Small intestine (tissue), 7 donors: Measurements from ENCODE around the gene WBP2. TPM values are rescaled to one million over a fixed set of nuclear protein-coding genes. Genes with fewer than 3 reads are reported as not detected.

Source experiments
- DNase-seq, 2 donors: peaks; one replicate each; pipeline versions ENCODE4 v3.0.0 to v3.0.0-alpha.2; 2013
- FAIRE-seq: peaks from 2 replicates; lab custom pipeline; 2012; peaks lifted over from hg19 to GRCh38; lab: Jason Lieb, UNC
- H3K27ac ChIP-seq, 3 donors: one replicate each; pipeline ENCODE4 v1.5.1; 2013; ENCODE audit warnings: low read length in 2 of 3, mild to moderate bottlenecking in 2 of 3, control low read depth in 1 of 3, inconsistent platforms in 1 of 3, low read depth in 1 of 3, moderate library complexity in 1 of 3
- H3K27me3 ChIP-seq, 3 donors: one replicate each; pipeline ENCODE4 v1.6.1; 2013; ENCODE audit warnings: low read length in 3 of 3, inconsistent platforms in 1 of 3; ENCODE audit not compliant: control insufficient read depth in 3 of 3, insufficient read depth in 3 of 3
- H3K36me3 ChIP-seq, 3 donors: one replicate each; pipeline ENCODE4 v1.6.1; 2013; ENCODE audit warnings: low read length in 3 of 3, inconsistent platforms in 1 of 3, low read depth in 1 of 3, mild to moderate bottlenecking in 1 of 3, moderate library complexity in 1 of 3; ENCODE audit not compliant: control insufficient read depth in 3 of 3, insufficient read depth in 2 of 3
- H3K4me1 ChIP-seq, 3 donors: one replicate each; pipeline ENCODE4 v1.6.1; 2013; ENCODE audit warnings: low read length in 2 of 3, inconsistent platforms in 1 of 3, low read depth in 1 of 3, mild to moderate bottlenecking in 1 of 3, moderate library complexity in 1 of 3; ENCODE audit not compliant: control insufficient read depth in 3 of 3, insufficient read depth in 2 of 3
- H3K4me3 ChIP-seq, 3 donors: one replicate each; pipeline ENCODE4 v1.5.1; 2013; ENCODE audit warnings: low read length in 3 of 3, control low read depth in 1 of 3, inconsistent platforms in 1 of 3, low read depth in 1 of 3, mild to moderate bottlenecking in 1 of 3, moderate library complexity in 1 of 3
- H3K9me3 ChIP-seq, 2 donors: one replicate each; pipeline ENCODE4 v1.6.1; 2013; ENCODE audit warnings: low read depth in 1 of 2, low read length in 1 of 2; ENCODE audit not compliant: control insufficient read depth in 2 of 2, insufficient read depth in 1 of 2
- WGBS, 3 donors: extraction: QIAGEN DNeasy Blood & Tissue Kit; methylation state at CpG; one replicate each; pipeline ENCODE4 v1.1.7; 2013; 5-methylcytosine and 5-hydroxymethylcytosine counted together
- polyA plus RNA-seq, 4 donors: library from polyadenylated mRNA; stranded (reverse) in 3 of 4; unstranded in 1 of 4; fragments of 200-250 nt in 3 of 4; fragments of 120-200 nt in 1 of 4; gene quantifications; one replicate each; pipeline versions ENCODE4 v1.2.1 to v1.2.3, GENCODE V29; 2013
- donor health status: healthy with polysubstance abuse.
- donor health status: control.
- donor health status: control.
- donor health status: Bipolar disorder and iron deficiency.
- donor health status: healthy.

The WBP2 gene
- polyA plus RNA-seq, 4 donors, result 68.4 to 121 (median 99.8) TPM

- 0 to 1% (median 1%) methylated on average over 64 to 87 of the region's 87 CpGs for WGBS, 3 donors
- no peaks in the 10 kb centered on the region for H3K9me3 ChIP-seq
- H3K4me1 ChIP-seq, result peaks cover 0 to 23% (median 3%) of the 10 kb centered on the region in 3 donors
- H3K4me3 ChIP-seq, result peak within 1 kb of the TSS; percentile 63 to 66 (median 65)
- H3K27ac ChIP-seq, result peak within 1 kb of the TSS; percentile 81 to 94 (median 93)
- no peak for FAIRE-seq
- peak; percentile 49 to 65 for DNase-seq
- H3K36me3 ChIP-seq, result peaks cover 0 to 28% (median 0%) of the 10 kb centered on the region in 3 donors
- H3K27me3 ChIP-seq, result peaks cover 0 to 12% (median 0%) of the 10 kb centered on the region in 3 donors
Observed at GRCh38 chr17:75878174-75878998, 23.3 kb upstream of the WBP2 start, which contains the start of gene TRIM47. TSS of gene TRIM47 (minus strand) at chr17:75878581. CDS start at chr17:75878548, 33 bp downstream.

DNA sequence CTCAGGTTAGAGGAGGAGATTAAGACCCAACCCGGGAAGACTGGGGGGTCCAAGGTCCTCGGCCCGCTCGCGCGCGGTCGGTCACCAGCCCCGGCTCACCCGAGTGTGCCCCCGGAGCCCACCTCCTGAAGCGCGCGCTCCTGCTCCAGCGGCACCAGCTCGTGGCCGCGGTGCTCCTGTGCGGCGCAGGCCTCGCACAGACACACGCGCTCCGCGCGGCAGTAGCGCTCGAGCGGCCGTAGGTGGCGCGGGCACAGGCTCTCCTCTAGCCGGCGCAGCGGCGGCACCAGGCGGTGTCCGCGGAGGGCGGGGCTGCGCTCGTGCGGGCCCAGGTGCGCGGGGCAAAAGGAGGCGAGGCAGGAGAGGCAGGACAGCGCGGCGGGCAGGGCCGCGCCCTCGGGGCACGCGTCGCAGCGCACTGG is 22.6 kb upstream of the WBP2 start:
- Histone ChIP-seq H3K27me3 (peaks cover 0 to 12% (median 0%) of the 10 kb centered on the region in 3 donors), H3K4me3 (peak overlapping the region; percentile 63 to 66 (median 65)), H3K27ac (peak overlapping the region; percentile 81 to 94 (median 93)), H3K36me3 (peaks cover 0 to 28% (median 0%) of the 10 kb centered on the region in 3 donors), H3K4me1 (peaks cover 0 to 27% (median 6%) of the 10 kb centered on the region in 3 donors), H3K9me3 (no peaks in the 10 kb centered on the region)
- WGBS, 3 donors, result 0 to 1% (median 0%) methylated on average over 43 to 56 of the region's 56 CpGs
- peak; percentile 79 to 90 for DNase-seq
- no peak for FAIRE-seq

DNA sequence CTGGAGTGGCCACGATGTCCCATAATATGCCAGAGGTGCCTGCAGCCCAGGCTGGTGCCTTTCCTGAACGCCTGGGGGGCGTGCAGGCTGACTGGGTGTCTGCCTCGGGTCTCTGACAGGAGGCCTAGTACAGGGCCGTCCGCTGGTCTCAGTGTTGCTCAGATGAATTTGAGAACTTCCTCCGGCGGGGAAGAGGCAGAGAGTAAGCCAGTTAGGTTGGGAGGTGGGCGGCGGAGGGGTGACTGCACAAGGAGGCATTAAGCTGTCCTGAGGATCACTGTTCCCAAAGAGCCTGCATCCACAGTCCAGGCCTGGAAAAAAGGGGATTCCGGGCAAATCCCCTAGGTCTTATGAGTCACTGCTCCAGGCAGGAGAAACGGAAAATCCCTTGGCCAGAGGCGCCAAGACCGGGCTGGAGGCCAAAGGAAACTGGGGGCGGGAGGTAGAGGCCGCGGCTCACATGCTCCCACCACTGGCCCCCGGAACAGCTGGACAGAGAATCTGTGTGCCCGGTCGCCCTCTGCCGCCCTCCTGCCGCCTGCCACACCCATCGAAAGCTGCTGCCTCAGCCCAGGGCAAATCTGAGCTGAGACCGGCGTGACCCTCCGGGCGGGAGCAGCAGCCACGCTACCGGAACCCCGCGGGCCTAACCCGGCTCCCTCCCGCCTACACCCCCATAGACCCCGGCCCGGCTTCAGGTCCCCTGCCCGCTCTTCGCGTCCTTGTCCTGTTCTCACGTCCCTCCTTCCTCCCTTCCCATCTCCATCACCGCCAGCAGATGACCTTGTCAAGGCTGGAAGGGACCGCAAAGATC is 22.0 kb upstream of the WBP2 start:
- Histone ChIP-seq H3K4me3 (peak overlapping the region; percentile 63 to 66 (median 65)), H3K36me3 (peaks cover 0 to 28% (median 0%) of the 10 kb centered on the region in 3 donors), H3K4me1 (peaks cover 0 to 32% (median 6%) of the 10 kb centered on the region in 3 donors), H3K9me3 (no peaks in the 10 kb centered on the region), H3K27me3 (peaks cover 0 to 12% (median 0%) of the 10 kb centered on the region in 3 donors), H3K27ac (peak overlapping the region; percentile 81 to 94 (median 93))
- no peak for FAIRE-seq
- 4 to 15% (median 5%) methylated on average over 37 to 41 of the region's 41 CpGs for WGBS, 3 donors
- peak; percentile 46 to 68 for DNase-seq

GRCh38 chr17:75876190-75876937 is 21.2 kb upstream of the WBP2 start:
- FAIRE-seq, result no peak
- peak; percentile 48 to 77 for DNase-seq
- Histone ChIP-seq H3K9me3 (no peaks in the 10 kb centered on the region), H3K36me3 (peaks cover 0 to 28% (median 0%) of the 10 kb centered on the region in 3 donors), H3K4me1 (peaks cover 0 to 32% (median 6%) of the 10 kb centered on the region in 3 donors), H3K4me3 (peak overlapping the region; percentile 63 to 66 (median 65)), H3K27me3 (peaks cover 0 to 12% (median 0%) of the 10 kb centered on the region in 3 donors), H3K27ac (peak overlapping the region; percentile 81 to 94 (median 93))
- WGBS, 3 donors, result 4 to 12% (median 7%) methylated on average over 26 of the region's 26 CpGs

DNA sequence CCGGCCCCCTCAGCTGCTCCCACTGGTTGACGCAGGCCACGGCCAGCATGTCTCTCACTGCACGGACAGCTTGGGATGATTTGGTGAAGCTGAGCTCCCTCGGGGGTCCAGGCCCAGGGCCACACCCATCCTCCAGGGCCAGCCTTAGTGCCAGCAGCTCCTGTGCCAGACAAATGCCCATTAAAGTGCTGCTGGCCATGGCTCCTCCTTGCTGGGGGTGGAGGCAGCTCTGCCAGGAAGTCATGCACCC is 20.7 kb upstream of the WBP2 start:
- 35 to 48% (median 47%) methylated on average over 5 of the region's 5 CpGs for WGBS, 3 donors
- Histone ChIP-seq H3K4me3 (peak overlapping the region; percentile 63 to 66 (median 65)), H3K9me3 (no peaks in the 10 kb centered on the region), H3K4me1 (peaks cover 0 to 32% (median 6%) of the 10 kb centered on the region in 3 donors), H3K27me3 (peaks cover 0 to 12% (median 0%) of the 10 kb centered on the region in 3 donors), H3K27ac (peak overlapping the region; percentile 81 to 94 (median 93)), H3K36me3 (peaks cover 0 to 28% (median 0%) of the 10 kb centered on the region in 3 donors)
- FAIRE-seq (no peak), DNase-seq (no peak)

DNA sequence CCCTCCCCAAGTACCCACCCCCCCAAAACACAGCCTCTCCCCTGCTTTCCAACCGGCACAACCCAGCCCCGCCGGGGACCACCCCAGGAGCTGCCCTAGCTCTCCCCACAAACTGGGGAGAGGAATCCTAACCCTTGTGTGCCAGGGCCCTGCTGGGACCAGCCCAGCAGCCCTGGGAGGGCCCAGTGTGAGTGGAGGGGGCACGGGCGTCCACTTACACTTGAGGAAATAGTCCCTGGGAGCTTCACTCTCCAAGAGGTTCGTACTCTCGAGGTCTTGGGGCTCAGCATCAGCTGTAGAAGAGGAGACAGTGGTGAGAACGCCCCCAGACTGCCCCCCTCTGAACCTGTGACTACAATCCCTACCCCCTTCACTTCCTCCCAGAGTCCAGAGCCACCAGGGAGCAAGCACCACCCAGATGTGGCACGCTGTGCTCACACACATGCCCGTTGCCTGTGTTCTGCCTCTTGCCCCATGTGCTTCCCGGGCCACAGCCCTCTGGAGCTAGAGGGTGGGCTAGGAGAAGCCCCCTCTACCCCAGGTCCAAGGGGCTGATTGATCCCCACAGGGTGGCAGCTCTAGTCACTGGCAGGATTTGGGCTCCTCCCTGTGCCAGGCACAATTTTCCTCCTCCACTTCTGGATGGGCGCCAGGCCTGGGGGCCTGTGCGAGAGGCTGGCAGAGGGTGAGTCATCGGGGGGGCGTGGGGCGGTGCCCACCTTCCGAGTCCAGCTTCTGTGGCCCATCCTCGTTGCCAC is 20.2 kb upstream of the WBP2 start:
- WGBS, 3 donors, result 54 to 63% (median 54%) methylated on average over 10 to 18 of the region's 18 CpGs
- FAIRE-seq (no peak), DNase-seq (no peak)
- H3K9me3 ChIP-seq, result no peaks in the 10 kb centered on the region
- H3K4me1 ChIP-seq, result peaks cover 0 to 32% (median 6%) of the 10 kb centered on the region in 3 donors
- H3K4me3 ChIP-seq, result peak overlapping the region in 1 of 3 donors; percentile 65
- H3K27ac ChIP-seq, result peak overlapping the region in 2 of 3 donors; percentile 81 to 94
- peaks cover 0 to 28% (median 0%) of the 10 kb centered on the region in 3 donors for H3K36me3 ChIP-seq
- peaks cover 0 to 12% (median 0%) of the 10 kb centered on the region in 3 donors for H3K27me3 ChIP-seq

- FAIRE-seq (no peak), DNase-seq (no peak)
- peaks cover 0 to 9% (median 0%) of the 10 kb centered on the region in 3 donors for H3K27me3 ChIP-seq
- H3K27ac ChIP-seq, result peak overlapping the region in 1 of 3 donors; percentile 85
- H3K4me3 ChIP-seq, result no peak overlapping the region
- H3K4me1 ChIP-seq, result peaks cover 0 to 35% (median 6%) of the 10 kb centered on the region in 3 donors
- H3K36me3 ChIP-seq, result peaks cover 0 to 28% (median 0%) of the 10 kb centered on the region in 3 donors
- 91 to 95% (median 92%) methylated on average over 38 of the region's 38 CpGs for WGBS, 3 donors
- no peaks in the 10 kb centered on the region for H3K9me3 ChIP-seq
Observed at GRCh38 chr17:75874323-75875181, 19.4 kb upstream of the WBP2 start.
